Measurements from ENCODE around the gene SMC1B.

GRCh38 chr22:45332001-45332400 is 81.4 kb downstream of the SMC1B start:
- TF ChIP-seq CTCF (conservative IDR thresholded peaks at IDR 0.05; ENCODE audit: low read depth in 2 of 2) (no peak), JUNB (IDR thresholded peaks at IDR 0.05; ENCODE audit: unreplicated experiment) (no peak), POLR2AphosphoS5 (IDR thresholded peaks at IDR 0.05; ENCODE audit: low read depth) (no peak), REST (IDR thresholded peaks at IDR 0.05; ENCODE audit: unreplicated experiment) (no peak), EZH2phosphoT487 (IDR thresholded peaks at IDR 0.05; ENCODE audit: unreplicated experiment) (no peak), EZH2 (IDR thresholded peaks at IDR 0.05; ENCODE audit: low read depth, unreplicated experiment) (no peak), ZNF462 (CRISPR knock-in tag; IDR thresholded peaks at IDR 0.05) (no peak), ZNF114 (CRISPR knock-in tag; IDR thresholded peaks at IDR 0.05) (no peak), CREB1 (CRISPR knock-in tag; IDR thresholded peaks at IDR 0.05; ENCODE audit: low read depth) (no peak), ZNF331 (CRISPR knock-in tag; IDR thresholded peaks at IDR 0.05; ENCODE audit: low read depth) (no peak), STAT1 (IDR thresholded peaks at IDR 0.05; ENCODE audit: unreplicated experiment) (no peak)
